Prostate gland (tissue), 2 donors: ENCODE results near the gene CSDE1. TPM values are rescaled to one million over a fixed set of nuclear protein-coding genes. Genes with fewer than 3 reads are reported as not detected.

Experiments used
- DNase-seq: peaks from one replicate; pipeline ENCODE4 v3.0.0-alpha.2; 2019; ENCODE audit warnings: low spot score
- H3K27ac ChIP-seq, 2 donors: fragments of 200-600 bp; sonication (generic); 2 replicates each; pipeline ENCODE4 v1.5.1; 2017 to 2019
- H3K27me3 ChIP-seq: fragments of 200-600 bp; sonication (generic); replicated peaks from 2 replicates; pipeline ENCODE4 v1.5.1; 2019; ENCODE audit not compliant: insufficient read depth
- H3K36me3 ChIP-seq, 2 donors: fragments of 200-600 bp; sonication (generic); 1 replicate in 1 of 2; 2 replicates in 1 of 2; pipeline versions ENCODE4 v1.5.1 to v1.8.1; 2017 to 2019
- H3K4me1 ChIP-seq: fragments of 200-600 bp; sonication (generic); replicated peaks from 2 replicates; pipeline ENCODE4 v1.5.1; 2019
- H3K4me3 ChIP-seq, 2 donors: fragments of 200-600 bp; sonication (generic); 2 replicates each; pipeline ENCODE4 v1.5.1; 2017 to 2019
- H3K9me3 ChIP-seq: fragments of 200-600 bp; sonication (generic); 2 replicates; pipeline ENCODE4 v1.5.1; 2017
- POLR2A ChIP-seq: fragments of 450-650 bp; IDR thresholded peaks from one replicate; pipeline ENCODE4 v1.6.1; 2016; ENCODE audit warnings: antibody characterized with exemption, mild to moderate bottlenecking
- POLR2AphosphoS5 ChIP-seq: sonication (generic); formaldehyde crosslinking; IDR thresholded peaks from one replicate; pipeline ENCODE4 v1.6.1; 2017; ENCODE audit warnings: antibody characterized with exemption
- WGBS: methylation state at CpG from one replicate; pipeline ENCODE4 v1.1.5; 2018; 5-methylcytosine and 5-hydroxymethylcytosine counted together
- intact Hi-C: fragments of 100-400 bp; cut with DNase I; formaldehyde crosslinking; loops from one replicate; pipeline ENCODE4 v1.14.2; 2022
- total RNA-seq, 2 donors: library from RNA; depleted of rRNA; stranded (reverse); fragments of >200 nt; gene quantifications; one replicate each; pipeline ENCODE4 v1.1.0, GENCODE V29; 2016
- TF ChIP-seq, protein P1 (sequence below), 4 experiments: fragments of 200-600 bp in 2 of 4; fragments of 450-650 bp in 2 of 4; sonication (generic) in 2 of 4; IDR thresholded peaks; 1 replicate in 3 of 4; 2 replicates in 1 of 4; pipeline ENCODE4 v1.5.1; 2016 to 2019; ENCODE audit warnings: antibody characterized with exemption in 4 of 4, mild to moderate bottlenecking in 2 of 4, moderate library complexity in 2 of 4

Gene CSDE1
- total RNA-seq, 2 donors from 2014 or later: 458 to 889 TPM

GRCh38 chr1:114692947-114693346 lies 64.8 kb downstream of the CSDE1 start:
- no peak overlapping the region for H3K27ac ChIP-seq
- no peaks in the 10 kb centered on the region for H3K9me3 ChIP-seq
- no peak for DNase-seq
- intact Hi-C loops: no loop called here
- H3K4me1 ChIP-seq: no peaks in the 10 kb centered on the region
- TF ChIP-seq, protein P1, sequence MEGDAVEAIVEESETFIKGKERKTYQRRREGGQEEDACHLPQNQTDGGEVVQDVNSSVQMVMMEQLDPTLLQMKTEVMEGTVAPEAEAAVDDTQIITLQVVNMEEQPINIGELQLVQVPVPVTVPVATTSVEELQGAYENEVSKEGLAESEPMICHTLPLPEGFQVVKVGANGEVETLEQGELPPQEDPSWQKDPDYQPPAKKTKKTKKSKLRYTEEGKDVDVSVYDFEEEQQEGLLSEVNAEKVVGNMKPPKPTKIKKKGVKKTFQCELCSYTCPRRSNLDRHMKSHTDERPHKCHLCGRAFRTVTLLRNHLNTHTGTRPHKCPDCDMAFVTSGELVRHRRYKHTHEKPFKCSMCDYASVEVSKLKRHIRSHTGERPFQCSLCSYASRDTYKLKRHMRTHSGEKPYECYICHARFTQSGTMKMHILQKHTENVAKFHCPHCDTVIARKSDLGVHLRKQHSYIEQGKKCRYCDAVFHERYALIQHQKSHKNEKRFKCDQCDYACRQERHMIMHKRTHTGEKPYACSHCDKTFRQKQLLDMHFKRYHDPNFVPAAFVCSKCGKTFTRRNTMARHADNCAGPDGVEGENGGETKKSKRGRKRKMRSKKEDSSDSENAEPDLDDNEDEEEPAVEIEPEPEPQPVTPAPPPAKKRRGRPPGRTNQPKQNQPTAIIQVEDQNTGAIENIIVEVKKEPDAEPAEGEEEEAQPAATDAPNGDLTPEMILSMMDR (IDR thresholded peaks at IDR 0.05): no peak
- TF ChIP-seq POLR2AphosphoS5 (no peak), POLR2A (no peak)
- no peaks in the 10 kb centered on the region for H3K27me3 ChIP-seq
- H3K36me3 ChIP-seq: no peaks in the 10 kb centered on the region
- WGBS: 86% methylated on average over 3 of the region's 3 CpGs
- H3K4me3 ChIP-seq: no peak overlapping the region

GRCh38 chr1:114691061-114691460 lies 66.7 kb downstream of the CSDE1 start:
- TF ChIP-seq POLR2A: no peak
- no peak for TF ChIP-seq POLR2AphosphoS5
- TF ChIP-seq, protein P1 (IDR thresholded peaks at IDR 0.05): no peak
- no peaks in the 10 kb centered on the region for H3K4me1 ChIP-seq
- no peak for DNase-seq
- H3K36me3 ChIP-seq: no peaks in the 10 kb centered on the region
- WGBS: 75% methylated on average over 2 of the region's 2 CpGs
- H3K27ac ChIP-seq: no peak overlapping the region
- no peak overlapping the region for H3K4me3 ChIP-seq
- intact Hi-C loops: no loop called here
- H3K9me3 ChIP-seq: no peaks in the 10 kb centered on the region
- no peaks in the 10 kb centered on the region for H3K27me3 ChIP-seq

DNA sequence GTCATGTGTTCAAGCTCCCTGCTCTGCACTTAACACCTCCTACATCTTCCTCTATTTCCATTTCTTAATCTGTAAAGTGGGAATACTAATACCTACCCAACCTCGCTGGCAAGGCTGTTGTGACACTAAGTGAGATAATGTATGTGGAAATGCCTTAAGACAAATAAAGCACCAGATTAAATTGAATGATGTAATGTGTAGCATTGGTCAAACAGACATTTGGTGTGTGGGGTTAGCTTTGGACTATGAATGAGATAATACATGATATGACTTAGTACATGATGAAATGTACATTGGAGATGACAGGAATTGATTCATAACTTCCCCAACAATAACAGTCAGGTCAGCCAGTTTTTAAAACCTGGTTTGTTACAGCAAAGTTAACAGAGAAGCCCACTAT lies 67.6 kb downstream of the CSDE1 start:
- no peaks in the 10 kb centered on the region for H3K36me3 ChIP-seq
- H3K9me3 ChIP-seq: no peaks in the 10 kb centered on the region
- H3K4me1 ChIP-seq: no peaks in the 10 kb centered on the region
- no peak overlapping the region for H3K27ac ChIP-seq
- intact Hi-C loops: no loop called here
- no peak overlapping the region for H3K4me3 ChIP-seq
- TF ChIP-seq, protein P1 (IDR thresholded peaks at IDR 0.05): no peak
- TF ChIP-seq POLR2AphosphoS5 (no peak), POLR2A (no peak)
- no peaks in the 10 kb centered on the region for H3K27me3 ChIP-seq
- no peak for DNase-seq
- 87% methylated on average over 1 of the region's 1 CpG for WGBS

- Histone ChIP-seq H3K4me1 (no peaks in the 10 kb centered on the region), H3K9me3 (no peaks in the 10 kb centered on the region), H3K27me3 (peaks cover 2% of the 10 kb centered on the region), H3K27ac (no peak overlapping the region), H3K4me3 (no peak overlapping the region), H3K36me3 (no peaks in the 10 kb centered on the region)
- intact Hi-C loops: no loop called here
- DNase-seq: no peak
- 82% methylated on average over 4 of the region's 4 CpGs for WGBS
- TF ChIP-seq, protein P1 (IDR thresholded peaks at IDR 0.05): no peak
These were observed 69.3 kb downstream of the CSDE1 start for GRCh38 chr1:114688526-114688925.

DNA sequence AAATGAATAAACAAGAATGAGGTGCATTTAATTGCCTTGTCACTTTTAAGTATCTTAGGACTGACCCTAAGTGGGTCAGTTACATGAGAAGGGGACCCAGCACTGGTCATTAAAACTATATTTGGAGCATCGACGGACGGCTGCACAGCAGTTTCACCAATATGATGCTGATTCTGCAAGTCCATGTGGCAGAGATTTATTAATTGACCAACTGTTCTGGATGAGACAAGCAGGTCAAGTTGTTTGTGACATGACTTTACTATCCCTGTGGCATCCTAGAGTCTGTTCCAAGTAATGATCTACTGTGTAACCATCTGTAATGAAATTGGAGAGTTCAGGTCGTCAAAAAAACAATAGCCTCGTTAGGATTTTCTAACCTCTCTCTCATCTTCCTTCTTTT lies 71.9 kb downstream of the CSDE1 start:
- Histone ChIP-seq H3K9me3 (no peaks in the 10 kb centered on the region), H3K36me3 (no peaks in the 10 kb centered on the region), H3K27me3 (peaks cover 2% of the 10 kb centered on the region), H3K4me3 (no peak overlapping the region), H3K4me1 (no peaks in the 10 kb centered on the region), H3K27ac (no peak overlapping the region)
- intact Hi-C loops: no loop called here
- 82% methylated on average over 5 of the region's 5 CpGs for WGBS
- TF ChIP-seq POLR2AphosphoS5 (no peak), POLR2A (no peak)
- TF ChIP-seq, protein P1 (IDR thresholded peaks at IDR 0.05): no peak
- no peak for DNase-seq
